GM12801 (cell line): ENCODE measurements around the gene GALNT17.

Experiments used
- CTCF ChIP-seq: IDR thresholded peaks from one replicate; pipeline ENCODE4 v1.5.1; 2011; ENCODE audit warnings: control low read depth; ENCODE audit not compliant: insufficient read length; ENCODE audit errors: extremely low read depth

Gene GALNT17

GRCh38 chr7:71668572-71668971 lies 536.6 kb downstream of the GALNT17 start:
- no peak for TF ChIP-seq CTCF

- TF ChIP-seq CTCF, result no peak
Measured at GRCh38 chr7:71679480-71679879, 547.5 kb downstream of the GALNT17 start.

GRCh38 chr7:71682181-71682580 lies 550.2 kb downstream of the GALNT17 start:
- TF ChIP-seq CTCF, result no peak

GRCh38 chr7:71682841-71683781 lies 551.2 kb downstream of the GALNT17 start:
- no peak for TF ChIP-seq CTCF

- TF ChIP-seq CTCF, result no peak
Measured at GRCh38 chr7:71687286-71687685, 555.3 kb downstream of the GALNT17 start.

- TF ChIP-seq CTCF, result no peak
Measured at GRCh38 chr7:71687831-71688599, 556.1 kb downstream of the GALNT17 start.

- no peak for TF ChIP-seq CTCF
Measured at GRCh38 chr7:71691538-71691937, 559.6 kb downstream of the GALNT17 start.
